Esophagus mucosa (tissue), 1 donor: ENCODE data around the gene CYB5R3. TPM values are rescaled to one million over a fixed set of nuclear protein-coding genes. Genes with fewer than 3 reads are reported as not detected.
"Not testable (repeated sequence)": the region's sequence is repeated elsewhere in the genome, so short reads cannot be mapped to it uniquely, and the experiment has no call there.

ENCODE experiments used
- ATAC-seq: fragments of 200-7000 bp; cut with Tn5 transposase; one replicate; pipeline ENCODE4 v1.9.1; 2020
- total RNA-seq: library from RNA; stranded (reverse); gene quantifications from one replicate; pipeline ENCODE4 v1.2.4, GENCODE V29; 2023
- donor health status: DM: yes; HTN: yes; CAD: no.

CYB5R3 gene
- total RNA-seq, 1 donor from 2014 or later: 101 TPM

DNA sequence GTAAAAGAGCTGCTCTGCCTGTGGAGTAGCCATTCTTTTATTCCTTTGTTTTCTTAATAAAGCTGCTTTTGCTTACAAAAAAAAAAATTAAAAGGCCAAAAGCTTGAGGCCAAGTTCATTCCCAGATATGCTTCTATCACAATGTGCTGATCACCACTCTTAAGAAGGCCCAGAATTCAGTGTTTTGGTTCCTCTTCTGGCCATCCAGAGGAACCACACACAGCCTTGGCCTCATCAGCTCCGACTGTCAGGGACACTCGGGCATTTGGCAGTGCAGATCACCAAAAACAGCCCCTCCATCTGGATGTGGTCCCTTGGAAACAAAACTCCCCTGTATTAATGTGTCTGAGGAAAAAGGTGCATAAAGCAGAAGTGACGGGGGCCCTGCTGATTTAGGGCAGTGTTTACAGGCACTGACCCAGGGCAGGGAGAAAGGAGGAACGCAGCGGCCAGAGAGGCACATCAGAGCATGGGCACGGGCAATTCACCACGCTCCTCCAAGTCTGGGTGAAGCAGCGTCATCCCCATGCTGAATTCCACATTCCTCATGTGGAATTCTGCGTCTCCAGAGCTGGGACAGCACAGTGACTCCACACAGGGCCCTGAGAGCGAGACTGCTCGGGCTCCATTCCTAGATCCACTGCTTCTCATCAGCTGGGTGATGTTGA, 52.2 kb downstream of the CYB5R3 start:
- no peak for ATAC-seq

DNA sequence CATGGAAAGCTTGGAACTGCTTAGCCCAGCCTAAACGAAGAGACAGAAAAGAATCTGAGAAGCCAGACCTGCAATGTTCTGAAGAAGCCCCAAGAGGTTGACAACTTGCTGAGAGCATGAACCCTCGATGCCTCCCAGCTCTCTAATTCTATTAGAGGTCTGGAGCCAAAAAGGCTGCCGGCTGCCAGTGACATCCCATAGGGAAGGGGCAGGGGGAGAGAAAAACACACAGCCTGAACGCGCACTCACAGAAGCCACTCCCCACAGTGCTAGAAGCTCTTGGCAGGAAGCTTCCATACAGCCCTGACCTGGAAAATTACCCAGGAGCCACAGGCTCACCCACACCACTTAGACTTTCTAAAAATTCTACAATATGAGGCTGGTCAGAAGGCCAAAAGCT, 52.9 kb downstream of the CYB5R3 start:
- no peak for ATAC-seq

DNA sequence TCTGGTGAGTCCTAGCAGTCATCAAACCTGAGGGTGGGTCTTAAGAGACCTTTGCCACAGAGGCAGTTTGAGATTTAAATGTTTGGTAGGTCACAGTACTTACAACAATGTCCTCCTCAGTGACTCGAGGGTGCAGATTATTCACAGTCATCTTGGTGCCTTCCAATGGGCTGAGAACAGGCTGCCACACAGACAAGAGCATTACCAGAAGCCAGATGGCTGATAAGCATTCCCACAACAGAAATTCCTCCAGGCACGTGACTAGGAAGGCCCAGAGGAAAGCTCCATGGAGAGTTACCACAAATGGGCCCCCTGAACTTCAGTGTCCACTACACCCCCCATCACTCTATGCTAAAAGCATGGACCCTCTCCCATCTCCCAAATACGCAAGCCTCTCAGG, 53.8 kb downstream of the CYB5R3 start:
- ATAC-seq: no peak

DNA sequence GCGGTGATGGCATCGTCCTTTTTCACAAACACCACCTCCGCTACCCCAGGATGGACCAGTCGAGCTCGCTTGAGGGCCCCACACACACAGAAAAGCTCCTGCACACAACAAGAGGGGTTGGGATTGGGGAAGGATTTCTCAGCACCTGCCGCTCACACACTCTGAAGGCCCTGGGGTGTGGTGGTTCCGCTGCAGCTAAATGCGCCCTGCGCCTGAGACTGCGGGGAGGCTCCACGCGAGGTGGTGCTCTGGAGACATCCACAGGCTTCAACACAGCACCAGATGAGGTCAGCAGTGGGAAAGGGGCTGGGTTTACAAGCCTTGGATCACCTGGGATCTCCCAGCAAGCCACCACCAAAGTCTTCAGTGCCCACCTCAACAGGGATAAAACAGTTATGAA, 57.2 kb downstream of the CYB5R3 start:
- peak; percentile 15 for ATAC-seq

DNA sequence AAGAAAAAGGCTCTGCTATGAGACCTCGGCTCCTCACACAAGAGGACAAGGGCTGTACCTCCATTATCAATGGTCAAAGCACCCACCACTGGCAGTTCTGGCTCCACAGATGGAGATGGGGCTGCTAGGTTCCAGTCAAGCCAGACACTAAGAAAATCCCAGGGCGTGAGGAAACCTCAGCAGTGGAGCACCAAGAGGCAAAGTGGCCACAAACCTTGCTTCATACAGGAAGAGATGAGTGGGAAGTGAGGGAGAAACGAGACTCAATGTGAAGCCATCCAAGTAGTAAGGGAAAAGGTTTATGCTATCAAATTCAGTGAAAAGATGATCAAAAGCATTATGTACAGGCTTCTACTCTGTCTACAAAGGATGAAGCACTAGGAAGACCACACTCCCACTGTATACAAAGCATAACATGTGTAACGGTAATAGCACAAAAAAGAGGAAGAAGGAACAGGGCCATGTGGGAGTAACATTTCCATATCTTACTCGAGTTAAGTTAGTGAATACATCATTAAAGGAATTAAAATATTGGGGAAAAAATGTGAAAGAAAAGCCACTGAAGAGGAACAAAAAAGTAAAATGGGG, 61.5 kb downstream of the CYB5R3 start:
- ATAC-seq: no peak

- ATAC-seq: no peak
Measured at GRCh38 chr22:42586381-42586780, 62.8 kb downstream of the CYB5R3 start.

DNA sequence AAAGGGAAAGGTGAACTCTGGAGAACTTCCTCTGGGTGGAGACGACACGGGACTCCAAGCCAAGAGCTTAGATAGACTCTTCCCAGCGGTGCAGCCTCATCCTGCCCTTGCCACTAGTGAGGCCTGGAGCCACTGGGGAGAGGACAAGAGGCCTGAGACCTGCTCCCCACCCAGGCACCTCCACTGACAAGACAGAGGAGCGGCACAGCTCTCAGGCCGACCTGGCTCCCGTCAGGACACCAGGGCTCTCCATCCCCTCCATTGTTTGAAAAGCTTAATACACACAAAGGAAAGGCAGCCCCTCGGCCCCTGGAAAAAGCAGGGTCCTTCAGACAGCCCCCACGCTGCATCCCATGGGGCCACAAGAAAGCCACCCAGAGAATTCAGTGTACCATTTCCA, 64.1 kb downstream of the CYB5R3 start:
- no peak for ATAC-seq

- ATAC-seq: no peak
Measured at GRCh38 chr22:42584364-42584940, 64.7 kb downstream of the CYB5R3 start.

DNA sequence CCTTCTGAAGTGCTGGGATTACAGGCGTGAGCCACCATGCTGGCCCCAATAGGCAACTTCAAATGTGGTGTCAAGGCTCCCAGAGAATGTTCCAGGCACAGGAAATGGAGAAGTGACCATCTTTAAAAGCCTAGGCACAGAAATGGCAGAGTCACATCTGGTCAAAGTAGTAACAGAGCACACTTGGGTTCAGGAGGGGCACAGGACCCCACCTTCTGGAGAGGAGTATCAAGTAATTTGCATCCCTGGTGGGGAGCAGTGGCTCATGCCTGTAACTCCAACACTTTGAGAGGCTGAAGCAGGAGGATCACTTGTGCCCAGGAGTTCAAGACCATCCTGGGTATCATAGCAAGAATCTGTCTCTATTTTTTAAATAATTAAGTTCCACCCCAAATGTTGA, 66.2 kb downstream of the CYB5R3 start:
- ATAC-seq: no peak

GRCh38 chr22:42581762-42582716, 67.2 kb downstream of the CYB5R3 start:
- ATAC-seq: peak; percentile 76

DNA sequence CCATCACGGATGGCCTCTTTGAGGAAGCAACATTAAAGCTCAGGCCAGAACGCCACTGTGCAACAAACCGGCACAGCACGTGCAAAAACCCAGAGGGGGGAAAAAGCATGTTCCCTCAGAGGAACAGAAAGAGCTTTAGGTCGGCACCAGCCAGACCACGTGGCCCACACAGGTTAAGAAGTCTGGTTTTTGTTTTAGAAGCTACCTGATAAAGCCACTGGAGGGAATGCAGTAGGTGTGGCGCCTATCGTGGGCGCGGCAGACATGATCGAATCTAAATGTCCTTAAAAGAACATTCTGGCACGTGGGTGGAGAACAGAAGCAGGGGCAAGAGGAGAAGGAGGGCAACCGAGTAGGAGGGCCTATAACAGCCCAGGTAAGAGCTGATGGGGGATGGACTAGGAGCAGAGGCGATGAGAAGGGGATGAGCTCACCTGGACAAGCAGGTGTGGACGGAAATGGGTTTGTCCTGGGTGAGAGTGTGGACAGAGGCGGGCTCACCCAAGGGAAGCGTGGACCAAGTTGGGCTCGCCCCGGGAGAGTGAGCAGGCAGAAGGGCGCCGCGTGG, 67.9 kb downstream of the CYB5R3 start:
- peak; percentile 68 for ATAC-seq

DNA sequence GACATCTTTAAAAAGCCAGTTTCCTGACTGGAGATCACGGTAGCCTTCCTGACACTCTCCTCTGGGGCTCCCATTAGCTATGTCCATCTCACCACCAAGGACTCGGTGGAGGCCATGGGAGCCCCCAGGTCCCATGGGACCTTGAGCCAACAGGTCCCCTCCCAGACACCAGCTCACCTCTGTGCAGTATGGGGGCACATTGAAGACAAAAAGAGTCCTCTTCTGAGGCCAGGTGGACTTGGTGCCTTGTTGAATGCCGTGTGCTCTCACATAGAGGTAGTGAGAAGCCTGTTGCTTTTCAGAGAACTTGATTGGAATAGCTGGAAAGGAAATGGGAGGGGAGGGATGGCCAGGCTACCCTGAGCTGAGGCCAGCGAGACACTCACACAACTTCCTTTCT, 69.2 kb downstream of the CYB5R3 start:
- not testable (repeated sequence) for ATAC-seq

GRCh38 chr22:42577623-42578240, 71.5 kb downstream of the CYB5R3 start:
- ATAC-seq: no peak

- ATAC-seq: not testable (repeated sequence)
Measured at GRCh38 chr22:42577141-42577540, 72.1 kb downstream of the CYB5R3 start.

- peak; percentile 3 for ATAC-seq
Measured at GRCh38 chr22:42575996-42576574, 73.1 kb downstream of the CYB5R3 start.

GRCh38 chr22:42574468-42574867, 74.7 kb downstream of the CYB5R3 start:
- ATAC-seq: not testable (repeated sequence)

DNA sequence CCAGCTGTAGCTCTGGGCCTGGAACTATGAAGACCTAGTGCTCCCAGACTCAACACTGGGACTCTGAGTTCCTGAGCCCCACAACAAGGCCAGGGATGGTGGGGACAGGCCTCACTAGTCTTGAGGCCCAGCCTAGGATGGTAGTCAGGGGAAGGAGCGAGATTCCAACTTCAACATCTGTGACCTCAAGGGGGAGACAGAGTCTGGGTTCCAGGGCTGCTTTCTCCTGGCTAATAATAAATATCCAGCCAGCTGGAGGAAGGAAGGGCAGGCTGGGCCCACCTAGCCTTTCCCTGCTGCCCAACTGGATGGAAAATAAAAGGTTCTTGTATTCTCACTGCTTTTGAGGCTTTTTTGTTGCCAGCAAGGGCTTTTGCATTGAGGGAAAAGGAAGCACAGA, 75.1 kb downstream of the CYB5R3 start:
- ATAC-seq: not testable (repeated sequence)

DNA sequence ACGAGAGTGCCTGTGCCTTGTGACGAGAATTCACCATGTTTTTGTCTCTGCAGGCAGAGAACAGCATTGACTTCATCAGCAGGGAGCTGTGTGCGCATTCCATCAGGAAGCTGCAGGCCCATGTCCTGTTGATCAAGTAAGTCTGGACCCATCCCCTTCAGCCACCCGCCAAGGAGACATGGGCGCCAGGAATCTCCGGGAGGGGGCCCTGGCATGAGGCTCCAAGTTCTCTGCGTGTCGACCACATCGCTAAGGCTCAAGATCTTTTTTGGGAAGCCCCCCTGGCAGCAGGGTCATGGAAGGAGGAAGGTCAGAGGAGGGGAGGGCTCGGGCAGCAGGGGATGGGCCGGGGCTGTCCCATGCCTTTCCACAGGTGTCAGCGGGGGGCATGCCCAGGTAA, 78.1 kb downstream of the CYB5R3 start:
- not testable (repeated sequence) for ATAC-seq

- ATAC-seq: not testable (repeated sequence)
Measured at GRCh38 chr22:42570580-42570979, 78.6 kb downstream of the CYB5R3 start.

DNA sequence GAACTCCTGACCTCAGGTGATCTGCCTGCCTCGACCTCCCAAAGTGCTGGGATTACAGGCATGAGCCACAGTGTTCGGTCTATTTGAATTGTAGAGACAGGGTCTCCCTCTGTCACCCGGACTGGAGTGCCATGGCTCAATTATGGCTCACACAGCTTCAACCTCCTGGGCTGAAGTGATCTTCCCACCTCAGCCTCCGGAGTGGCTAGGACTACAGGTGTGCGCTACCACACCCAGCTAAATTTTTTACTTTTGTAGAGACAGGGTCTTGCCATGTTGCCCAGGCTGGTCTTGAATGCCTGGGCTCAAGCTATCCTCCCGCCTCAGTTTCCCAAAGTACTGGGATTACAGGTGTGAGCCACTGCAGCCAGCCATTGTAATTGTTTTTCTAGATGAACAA, 81.2 kb downstream of the CYB5R3 start:
- ATAC-seq: not testable (repeated sequence)
